ENCODE measurements around the gene GRID2. TPM values are rescaled to one million over a fixed set of nuclear protein-coding genes. Genes with fewer than 3 reads are reported as not detected.
"Not testable (repeated sequence)": the region's sequence is repeated elsewhere in the genome, so short reads cannot be mapped to it uniquely, and the experiment has no call there.

The GRID2 gene
- polyA plus RNA-seq, 1 donor from 2014 or later = not detected

GRCh38 chr4:93232883-93233282 is 929.1 kb downstream of the GRID2 start:
- H3K9me3 Mint-ChIP-seq = no peaks in the 10 kb centered on the region
- no peaks in the 10 kb centered on the region for H3K36me3 Mint-ChIP-seq
- no peaks in the 10 kb centered on the region for H3K4me1 Mint-ChIP-seq
- no peak overlapping the region for H3K4me3 Mint-ChIP-seq
- H3K27me3 Mint-ChIP-seq = no peaks in the 10 kb centered on the region
- no peak overlapping the region for H3K27ac Mint-ChIP-seq

GRCh38 chr4:93237521-93237920 is 933.8 kb downstream of the GRID2 start:
- no peaks in the 10 kb centered on the region for H3K27me3 Mint-ChIP-seq
- H3K4me3 Mint-ChIP-seq = no peak overlapping the region
- no peaks in the 10 kb centered on the region for H3K4me1 Mint-ChIP-seq
- H3K27ac Mint-ChIP-seq = no peak overlapping the region
- H3K36me3 Mint-ChIP-seq = no peaks in the 10 kb centered on the region
- peaks cover 0 to 2% (median 0%) of the 10 kb centered on the region in 3 donors for H3K9me3 Mint-ChIP-seq

- no peak overlapping the region for H3K27ac Mint-ChIP-seq
- H3K4me1 Mint-ChIP-seq = no peaks in the 10 kb centered on the region
- no peak overlapping the region for H3K4me3 Mint-ChIP-seq
- no peaks in the 10 kb centered on the region for H3K27me3 Mint-ChIP-seq
- H3K9me3 Mint-ChIP-seq = peaks cover 2 to 4% (median 3%) of the 10 kb centered on the region in 3 donors
- H3K36me3 Mint-ChIP-seq = no peaks in the 10 kb centered on the region
These were observed 939.5 kb downstream of the GRID2 start for GRCh38 chr4:93243262-93243661.

GRCh38 chr4:93261207-93261606 is 957.4 kb downstream of the GRID2 start:
- Mint-ChIP-seq H3K27ac (no peak overlapping the region), H3K9me3 (peaks cover 0 to 4% (median 0%) of the 10 kb centered on the region in 3 donors), H3K27me3 (no peaks in the 10 kb centered on the region), H3K4me3 (no peak overlapping the region), H3K36me3 (no peaks in the 10 kb centered on the region), H3K4me1 (no peaks in the 10 kb centered on the region)

- Mint-ChIP-seq H3K27ac (no peak overlapping the region), H3K4me1 (no peaks in the 10 kb centered on the region), H3K36me3 (no peaks in the 10 kb centered on the region), H3K4me3 (no peak overlapping the region), H3K27me3 (no peaks in the 10 kb centered on the region), H3K9me3 (peaks cover 0 to 7% (median 0%) of the 10 kb centered on the region in 3 donors)
These were observed 959.4 kb downstream of the GRID2 start for GRCh38 chr4:93263166-93263565.

- Mint-ChIP-seq H3K36me3 (no peaks in the 10 kb centered on the region), H3K27me3 (no peaks in the 10 kb centered on the region), H3K27ac (no peak overlapping the region), H3K4me1 (no peaks in the 10 kb centered on the region), H3K4me3 (no peak overlapping the region), H3K9me3 (peaks cover 0 to 11% (median 0%) of the 10 kb centered on the region in 3 donors)
These were observed 964.0 kb downstream of the GRID2 start for GRCh38 chr4:93267747-93268146.

- no peaks in the 10 kb centered on the region for H3K27me3 Mint-ChIP-seq
- no peaks in the 10 kb centered on the region for H3K4me1 Mint-ChIP-seq
- no peak overlapping the region for H3K4me3 Mint-ChIP-seq
- peaks cover 0 to 4% (median 2%) of the 10 kb centered on the region in 3 donors for H3K9me3 Mint-ChIP-seq
- no peaks in the 10 kb centered on the region for H3K36me3 Mint-ChIP-seq
- H3K27ac Mint-ChIP-seq = no peak overlapping the region
These were observed 981.6 kb downstream of the GRID2 start for GRCh38 chr4:93285346-93285745.

GRCh38 chr4:93289241-93289640 is 985.5 kb downstream of the GRID2 start:
- no peak overlapping the region for H3K27ac Mint-ChIP-seq
- no peak overlapping the region for H3K4me3 Mint-ChIP-seq
- no peaks in the 10 kb centered on the region for H3K4me1 Mint-ChIP-seq
- no peaks in the 10 kb centered on the region for H3K36me3 Mint-ChIP-seq
- H3K27me3 Mint-ChIP-seq = no peaks in the 10 kb centered on the region
- H3K9me3 Mint-ChIP-seq = peaks cover 2 to 6% (median 4%) of the 10 kb centered on the region in 3 donors

GRCh38 chr4:93289831-93290230 is 986.1 kb downstream of the GRID2 start:
- no peaks in the 10 kb centered on the region for H3K36me3 Mint-ChIP-seq
- H3K27me3 Mint-ChIP-seq = no peaks in the 10 kb centered on the region
- peaks cover 2 to 6% (median 4%) of the 10 kb centered on the region in 3 donors for H3K9me3 Mint-ChIP-seq
- no peaks in the 10 kb centered on the region for H3K4me1 Mint-ChIP-seq
- no peak overlapping the region for H3K4me3 Mint-ChIP-seq
- no peak overlapping the region for H3K27ac Mint-ChIP-seq

GRCh38 chr4:93299118-93299517 is 995.4 kb downstream of the GRID2 start:
- H3K9me3 Mint-ChIP-seq = peaks cover under 1 to 4% (median 1%) of the 10 kb centered on the region in 3 donors
- no peaks in the 10 kb centered on the region for H3K36me3 Mint-ChIP-seq
- H3K27ac Mint-ChIP-seq = no peak overlapping the region
- H3K4me1 Mint-ChIP-seq = no peaks in the 10 kb centered on the region
- no peaks in the 10 kb centered on the region for H3K27me3 Mint-ChIP-seq
- no peak overlapping the region for H3K4me3 Mint-ChIP-seq

GRCh38 chr4:93300780-93301555 is 997.2 kb downstream of the GRID2 start:
- H3K9me3 Mint-ChIP-seq, H3K36me3 Mint-ChIP-seq, H3K27me3 Mint-ChIP-seq, H3K27ac Mint-ChIP-seq, H3K4me1 Mint-ChIP-seq, H3K4me3 Mint-ChIP-seq: not testable (repeated sequence)

GRCh38 chr4:93302310-93302709 is 998.5 kb downstream of the GRID2 start:
- no peak overlapping the region for H3K4me3 Mint-ChIP-seq
- H3K4me1 Mint-ChIP-seq = no peaks in the 10 kb centered on the region

GRCh38 chr4:93303440-93303839 is 999.7 kb downstream of the GRID2 start:
- Mint-ChIP-seq H3K36me3 (peaks cover 2% of the 10 kb centered on the region), H3K4me3 (no peak overlapping the region), H3K27me3 (no peaks in the 10 kb centered on the region), H3K9me3 (peaks cover 0 to 6% (median 0%) of the 10 kb centered on the region in 3 donors), H3K4me1 (no peaks in the 10 kb centered on the region), H3K27ac (no peak overlapping the region)

More at GRCh38 chr4:93302310-93302709, 998.5 kb downstream of the GRID2 start:
- H3K27me3 Mint-ChIP-seq = no peaks in the 10 kb centered on the region
- H3K27ac Mint-ChIP-seq = no peak overlapping the region
- H3K9me3 Mint-ChIP-seq = peaks cover 0 to 6% (median 0%) of the 10 kb centered on the region in 3 donors
- peaks cover 2% of the 10 kb centered on the region for H3K36me3 Mint-ChIP-seq

- H3K9me3 Mint-ChIP-seq = peaks cover 0 to 7% (median 4%) of the 10 kb centered on the region in 3 donors
- H3K36me3 Mint-ChIP-seq = no peaks in the 10 kb centered on the region
- H3K4me3 Mint-ChIP-seq = no peak overlapping the region
- no peak overlapping the region for H3K27ac Mint-ChIP-seq
- no peaks in the 10 kb centered on the region for H3K27me3 Mint-ChIP-seq
- H3K4me1 Mint-ChIP-seq = no peaks in the 10 kb centered on the region
These were observed 1008.5 kb downstream of the GRID2 start for GRCh38 chr4:93312299-93312698.

- H3K27me3 Mint-ChIP-seq = no peaks in the 10 kb centered on the region
- H3K4me3 Mint-ChIP-seq = no peak overlapping the region
- H3K4me1 Mint-ChIP-seq = no peaks in the 10 kb centered on the region
- H3K36me3 Mint-ChIP-seq = no peaks in the 10 kb centered on the region
- H3K9me3 Mint-ChIP-seq = peaks cover 0 to 7% (median 4%) of the 10 kb centered on the region in 3 donors
- H3K27ac Mint-ChIP-seq = no peak overlapping the region
These were observed 1009.4 kb downstream of the GRID2 start for GRCh38 chr4:93313197-93313596.

GRCh38 chr4:93317057-93317456 is 1013.3 kb downstream of the GRID2 start:
- Mint-ChIP-seq H3K4me1 (no peaks in the 10 kb centered on the region), H3K27me3 (no peaks in the 10 kb centered on the region), H3K9me3 (peaks cover 0 to 4% (median 0%) of the 10 kb centered on the region in 3 donors)

More at GRCh38 chr4:93317057-93317456, 1013.3 kb downstream of the GRID2 start:
- Mint-ChIP-seq H3K4me3 (no peak overlapping the region), H3K36me3 (no peaks in the 10 kb centered on the region), H3K27ac (no peak overlapping the region)
